Common myeloid progenitor, CD34-positive (primary cell): Measurements from ENCODE around the gene ALPP. TPM values are rescaled to one million over a fixed set of nuclear protein-coding genes. Genes with fewer than 3 reads are reported as not detected.
"Not testable (repeated sequence)": the region's sequence is repeated elsewhere in the genome, so short reads cannot be mapped to it uniquely, and the experiment has no call there.

ENCODE experiments used
- CTCF ChIA-PET: fragments of 350-600 bp; sonication (Branson Sonifier 250); formaldehyde crosslinking; loops from one replicate; lab custom pipeline; 2021; ENCODE audit warnings: antibody characterized with exemption; lab: Charles Lee
- POLR2A ChIA-PET: fragments of 350-600 bp; sonication (Branson Sonifier 250); formaldehyde crosslinking; loops from one replicate; lab custom pipeline; 2021; ENCODE audit warnings: antibody characterized with exemption; lab: Charles Lee
- DNase-seq, 3 donors: peaks; one replicate each; pipeline versions ENCODE4 v3.0.0 to v3.0.0-alpha.2; 2013
- H3K27ac ChIP-seq, 2 experiments: 1 replicate in 1 of 2; 2 replicates in 1 of 2; pipeline ENCODE4 v1.7.0; 2013; ENCODE audit warnings: inconsistent platforms in 2 of 2, low read length in 2 of 2, mild to moderate bottlenecking in 2 of 2, low read depth in 1 of 2, moderate library complexity in 1 of 2; ENCODE audit not compliant: severe bottlenecking in 2 of 2, insufficient read depth in 1 of 2, poor library complexity in 1 of 2
- H3K27me3 ChIP-seq, 5 experiments: replicated peaks in 2 of 5; 1 replicate in 3 of 5; 2 replicates in 2 of 5; pipeline versions ENCODE4 v1.6.1 to v1.7.0; 2013; ENCODE audit warnings: low read length in 4 of 5, mild to moderate bottlenecking in 2 of 5, moderate library complexity in 2 of 5, inconsistent platforms in 1 of 5; ENCODE audit not compliant: insufficient read depth in 5 of 5, control insufficient read depth in 4 of 5
- H3K36me3 ChIP-seq, 4 experiments: 1 replicate in 2 of 4; 2 replicates in 2 of 4; pipeline versions ENCODE4 v1.6.1 to v1.7.0; 2013; ENCODE audit warnings: low read length in 3 of 4, control low read depth in 1 of 4, mild to moderate bottlenecking in 1 of 4; ENCODE audit not compliant: control insufficient read depth in 4 of 4, insufficient read depth in 4 of 4
- H3K4me1 ChIP-seq, 4 experiments: 1 replicate in 3 of 4; 2 replicates in 1 of 4; pipeline versions ENCODE4 v1.6.1 to v1.7.1; 2013; ENCODE audit warnings: low read length in 3 of 4, mild to moderate bottlenecking in 3 of 4, control low read depth in 1 of 4, inconsistent platforms in 1 of 4, moderate library complexity in 1 of 4; ENCODE audit not compliant: control insufficient read depth in 4 of 4, insufficient read depth in 4 of 4; ENCODE audit errors: control extremely low read depth in 1 of 4
- H3K4me3 ChIP-seq, 7 experiments: 1 replicate in 4 of 7; 2 replicates in 3 of 7; pipeline versions ENCODE4 v1.5.1 to v1.7.0; 2013; ENCODE audit warnings: mild to moderate bottlenecking in 7 of 7, low read length in 6 of 7, moderate library complexity in 6 of 7, inconsistent platforms in 2 of 7, low read depth in 2 of 7, control low read depth in 1 of 7; ENCODE audit not compliant: insufficient read depth in 4 of 7, control insufficient read depth in 1 of 7; ENCODE audit errors: extremely low read depth in 1 of 7
- H3K9me3 ChIP-seq, 5 experiments: 1 replicate in 4 of 5; 2 replicates in 1 of 5; pipeline versions ENCODE4 v1.6.1 to v1.7.1; 2013; ENCODE audit warnings: low read length in 4 of 5, mild to moderate bottlenecking in 2 of 5, inconsistent platforms in 1 of 5, low read depth in 1 of 5, moderate library complexity in 1 of 5; ENCODE audit not compliant: control insufficient read depth in 4 of 5, insufficient read depth in 2 of 5; ENCODE audit errors: control extremely low read depth in 1 of 5
- WGBS: methylation state at CpG from one replicate; pipeline ENCODE4 v1.1.5; 2013; ENCODE audit not compliant: insufficient coverage; 5-methylcytosine and 5-hydroxymethylcytosine counted together
- polyA plus RNA-seq: library from polyadenylated mRNA; unstranded; fragments of 120-200 nt; gene quantifications from one replicate; pipeline ENCODE4 v1.2.1, GENCODE V29; 2013

Gene ALPP
- polyA plus RNA-seq: 0.92 TPM

DNA sequence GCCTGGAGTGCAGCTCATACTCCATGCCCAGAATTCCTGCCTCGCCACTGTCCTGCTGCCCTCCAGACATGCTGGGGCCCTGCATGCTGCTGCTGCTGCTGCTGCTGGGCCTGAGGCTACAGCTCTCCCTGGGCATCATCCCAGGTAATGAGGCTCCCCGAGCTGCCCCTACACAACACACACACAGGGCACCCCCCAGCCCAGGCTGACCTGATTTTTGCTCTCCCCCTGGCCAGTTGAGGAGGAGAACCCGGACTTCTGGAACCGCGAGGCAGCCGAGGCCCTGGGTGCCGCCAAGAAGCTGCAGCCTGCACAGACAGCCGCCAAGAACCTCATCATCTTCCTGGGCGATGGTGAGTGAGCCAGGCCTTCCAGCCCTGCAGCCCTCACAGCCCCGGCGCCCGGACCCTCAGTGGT is at the start of gene ALPP:
TSS of gene ALPP (plus strand) at position 17 of the 417 bp plus-strand sequence. CDS start at position 69, 52 bp downstream.
- CTCF ChIA-PET: interaction anchor here (1.0 to 2.0 kb wide), 3 partner anchors 9 to 57 kb away, joined by 3 to 7 read pairs (median 4); no protein-coding TSS in a partner anchor
- H3K9me3 ChIP-seq, DNase-seq, POLR2A ChIA-PET, H3K4me3 ChIP-seq, H3K36me3 ChIP-seq, H3K27me3 ChIP-seq, H3K4me1 ChIP-seq, H3K27ac ChIP-seq: not testable (repeated sequence)
- 93% methylated on average over 8 of the region's 12 CpGs for WGBS

DNA sequence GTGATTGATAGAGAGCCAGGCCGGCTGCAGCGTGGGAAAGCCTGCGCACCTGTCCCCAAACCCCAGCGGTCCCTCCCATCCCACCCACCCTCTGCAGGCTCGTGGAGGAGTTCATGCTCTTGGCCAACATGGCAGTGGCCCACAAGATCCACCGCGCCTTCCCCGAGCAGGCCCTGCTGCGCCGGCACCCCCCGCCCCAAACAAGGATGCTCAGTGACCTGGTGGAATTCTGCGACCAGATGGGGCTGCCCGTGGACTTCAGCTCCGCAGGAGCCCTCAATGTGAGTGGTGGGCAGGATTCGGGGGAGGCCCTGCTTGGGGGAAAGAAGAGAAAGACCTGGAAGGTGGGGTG is 48.9 kb upstream of the ALPP start:
- DNase-seq: no peak
- no peak overlapping the region for H3K27ac ChIP-seq
- no peaks in the 10 kb centered on the region for H3K9me3 ChIP-seq
- peaks cover 0 to 8% (median 3%) of the 10 kb centered on the region in 4 experiments for H3K4me1 ChIP-seq
- no peaks in the 10 kb centered on the region for H3K27me3 ChIP-seq
- H3K4me3 ChIP-seq: no peak overlapping the region
- 97% methylated on average over 9 of the region's 15 CpGs for WGBS
- peaks cover 0 to 5% (median 0%) of the 10 kb centered on the region in 4 experiments for H3K36me3 ChIP-seq
- CTCF ChIA-PET: interaction anchor here (0.9 to 7.0 kb wide), 3 partner anchors 38 to 423 kb away, joined by 3 to 45 read pairs (median 42); no protein-coding TSS in a partner anchor
- POLR2A ChIA-PET: no interaction called here

DNA sequence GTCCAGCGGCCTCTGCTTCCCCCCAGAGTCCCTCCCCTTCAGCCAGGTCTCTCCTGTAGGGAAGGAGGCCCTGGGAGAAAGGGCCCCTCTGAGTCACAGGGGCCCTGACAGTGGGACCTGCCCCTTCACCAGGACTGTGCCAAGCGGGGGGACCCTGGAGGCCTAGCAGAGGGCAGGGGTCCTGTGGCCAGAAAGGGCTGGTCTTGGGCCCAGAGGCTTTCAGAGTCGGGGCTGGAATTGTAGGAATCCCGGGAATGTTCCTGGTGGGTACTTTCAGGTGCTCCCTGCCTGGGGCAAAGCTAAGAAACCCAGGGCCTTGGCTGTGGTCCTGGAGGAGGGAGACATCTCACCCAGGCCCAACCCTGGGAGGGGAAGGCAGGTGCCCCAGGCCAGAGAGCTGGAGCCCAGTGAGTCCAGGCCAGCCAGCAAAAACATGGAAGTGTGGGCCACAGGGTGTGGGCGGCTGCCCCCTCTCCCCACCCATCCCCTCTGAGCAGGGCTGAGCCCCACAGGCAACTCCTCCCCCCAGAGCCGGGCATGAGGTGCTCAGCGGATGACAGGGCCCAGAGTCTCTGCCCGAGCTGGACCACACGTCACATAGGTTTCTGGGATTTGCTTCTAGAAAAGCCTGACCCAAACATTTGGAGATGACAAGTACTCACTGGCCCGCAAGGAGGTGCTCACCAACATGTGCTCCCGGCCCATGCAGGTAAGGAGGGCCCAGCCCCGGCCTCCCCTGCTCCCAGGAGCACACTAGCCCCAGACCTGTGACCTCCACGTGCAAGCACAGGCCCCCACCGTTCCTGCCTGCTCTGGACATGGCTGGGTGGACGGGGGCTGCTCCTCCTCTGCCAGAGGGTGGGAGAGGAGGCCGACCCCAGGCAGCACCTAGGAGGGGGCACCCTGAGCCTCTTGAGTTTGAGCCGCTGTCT is 48.2 kb upstream of the ALPP start:
- CTCF ChIA-PET: interaction anchor here (0.9 to 7.0 kb wide), 3 partner anchors 39 to 107 kb away, joined by 3 to 45 read pairs (median 3); no protein-coding TSS in a partner anchor
- POLR2A ChIA-PET: no interaction called here
- no peaks in the 10 kb centered on the region for H3K9me3 ChIP-seq
- H3K36me3 ChIP-seq: peaks cover 0 to 5% (median 0%) of the 10 kb centered on the region in 4 experiments
- no peak overlapping the region for H3K4me3 ChIP-seq
- H3K4me1 ChIP-seq: peaks cover 0 to 8% (median 3%) of the 10 kb centered on the region in 4 experiments
- H3K27me3 ChIP-seq: no peaks in the 10 kb centered on the region
- WGBS: 99% methylated on average over 10 of the region's 17 CpGs
- no peak for DNase-seq
- no peak overlapping the region for H3K27ac ChIP-seq

DNA sequence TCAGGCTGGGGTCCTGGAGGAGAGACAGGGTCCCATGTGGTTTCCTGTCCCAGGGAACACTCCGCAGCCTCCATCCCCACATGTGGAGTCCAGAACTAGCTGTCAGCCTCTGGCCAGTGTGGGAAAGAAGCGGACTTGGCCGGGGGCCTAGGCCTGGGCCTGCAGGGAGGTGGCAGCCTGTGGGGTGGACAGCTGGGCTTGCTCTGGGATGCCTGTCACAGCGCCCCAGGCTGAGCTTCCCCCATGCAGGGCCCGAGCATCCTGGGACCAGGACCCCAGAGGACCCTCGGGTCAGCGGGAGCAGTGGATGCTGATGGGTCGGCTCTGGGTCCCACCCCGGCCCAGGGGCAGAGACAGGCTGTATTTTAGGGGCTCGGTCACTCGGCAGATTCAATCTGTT is 47.5 kb upstream of the ALPP start:
- H3K4me1 ChIP-seq, H3K27ac ChIP-seq, H3K36me3 ChIP-seq, POLR2A ChIA-PET, H3K9me3 ChIP-seq, H3K4me3 ChIP-seq, H3K27me3 ChIP-seq, DNase-seq: not testable (repeated sequence)
- WGBS: 100% methylated on average over 6 of the region's 11 CpGs
- CTCF ChIA-PET: interaction anchor here (0.9 kb wide), 1 partner anchor 106 kb away, joined by 3 read pairs; no protein-coding TSS in a partner anchor

DNA sequence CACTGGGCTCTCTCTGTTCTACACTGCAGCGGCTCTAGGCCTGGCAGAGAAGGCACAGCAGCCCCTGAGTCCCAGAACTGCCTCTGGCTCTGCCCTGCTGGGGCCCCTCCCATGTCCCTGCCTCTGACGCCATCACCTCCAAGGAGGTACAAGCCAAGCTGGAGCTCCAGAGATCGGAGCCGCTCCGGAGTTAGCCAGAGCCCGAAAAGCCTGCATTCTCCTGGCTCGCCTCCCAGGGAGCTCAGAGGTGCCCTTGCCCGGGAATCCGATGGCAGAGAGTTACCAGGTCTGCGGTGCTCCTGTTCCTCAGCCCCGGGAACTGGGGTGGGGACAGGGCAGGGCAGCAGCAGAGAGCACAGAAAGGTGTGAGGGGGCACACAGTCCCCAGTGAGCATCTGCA is 46.9 kb upstream of the ALPP start:
- 94% methylated on average over 6 of the region's 11 CpGs for WGBS
- CTCF ChIA-PET: interaction anchor here (0.9 kb wide), 1 partner anchor 106 kb away, joined by 3 read pairs; no protein-coding TSS in a partner anchor
- H3K4me3 ChIP-seq, H3K4me1 ChIP-seq, POLR2A ChIA-PET, DNase-seq, H3K9me3 ChIP-seq, H3K27ac ChIP-seq, H3K36me3 ChIP-seq, H3K27me3 ChIP-seq: not testable (repeated sequence)

DNA sequence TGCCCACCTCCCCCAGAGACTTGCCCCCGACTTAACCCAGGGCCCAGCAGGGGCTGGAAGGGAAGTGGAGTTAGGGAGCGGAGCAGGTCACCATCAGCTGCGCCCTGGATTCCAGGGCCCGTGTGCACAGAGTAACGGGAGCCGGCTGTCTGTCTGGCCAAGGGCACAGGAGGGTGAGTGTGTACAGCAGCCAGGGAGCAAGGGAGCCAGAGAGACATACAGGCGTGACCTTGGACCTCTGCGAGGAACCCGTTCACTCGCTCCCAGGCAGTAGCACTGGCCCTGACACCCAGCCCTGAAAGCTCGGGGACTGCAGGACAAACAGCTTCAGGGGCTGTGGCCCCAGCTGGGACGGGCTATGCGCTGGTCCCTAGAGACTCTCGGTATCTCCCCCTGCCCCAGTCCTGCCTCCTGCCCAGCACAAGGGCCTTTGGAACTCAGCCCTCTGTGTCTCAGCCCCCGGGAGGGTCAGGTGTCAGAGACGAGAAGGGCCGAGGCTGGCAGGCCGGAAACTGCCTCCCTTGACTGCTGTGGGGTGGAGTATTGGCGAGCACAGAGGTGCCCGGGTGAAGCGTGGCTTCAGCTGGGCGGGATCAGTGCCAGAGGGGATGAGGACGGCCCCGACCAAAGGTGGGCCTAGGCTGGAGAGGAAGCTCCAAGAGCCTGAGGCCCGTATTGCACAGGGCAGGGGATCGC is 46.2 kb upstream of the ALPP start:
- H3K9me3 ChIP-seq, H3K27me3 ChIP-seq, DNase-seq, H3K27ac ChIP-seq, POLR2A ChIA-PET, H3K4me1 ChIP-seq, H3K4me3 ChIP-seq, H3K36me3 ChIP-seq: not testable (repeated sequence)
- CTCF ChIA-PET: interaction anchor here (2.1 kb wide), 1 partner anchor 107 kb away, joined by 11 read pairs; no protein-coding TSS in a partner anchor
- WGBS: 96% methylated on average over 11 of the region's 26 CpGs
